OCI-M1 (cell line): Measurements from ENCODE around the gene KCNJ5.

Source experiments
- DNase-seq: peaks from one replicate; lab custom pipeline; 2025; lab: John Stamatoyannopoulos, UW

KCNJ5 gene

GRCh38 chr11:128933481-128934178, 42.5 kb downstream of the KCNJ5 start:
- no peak for DNase-seq

GRCh38 chr11:128934351-128934750, 43.2 kb downstream of the KCNJ5 start:
- no peak for DNase-seq

GRCh38 chr11:128934926-128935325, 43.8 kb downstream of the KCNJ5 start:
- DNase-seq = no peak

GRCh38 chr11:128936606-128937251, 45.6 kb downstream of the KCNJ5 start:
- no peak for DNase-seq

- no peak for DNase-seq
Observed at GRCh38 chr11:128937480-128937879, 46.3 kb downstream of the KCNJ5 start.

GRCh38 chr11:128938156-128938885, 47.2 kb downstream of the KCNJ5 start:
- no peak for DNase-seq

- DNase-seq = no peak
Observed at GRCh38 chr11:128939591-128939990, 48.4 kb downstream of the KCNJ5 start.

GRCh38 chr11:128940156-128940555, 49.0 kb downstream of the KCNJ5 start:
- DNase-seq = no peak

- DNase-seq = no peak
Observed at GRCh38 chr11:128940603-128941002, 49.4 kb downstream of the KCNJ5 start.

- DNase-seq = no peak
Observed at GRCh38 chr11:128941110-128941509, 50.0 kb downstream of the KCNJ5 start.

- DNase-seq = no peak
Observed at GRCh38 chr11:128941573-128942271, 50.6 kb downstream of the KCNJ5 start.

GRCh38 chr11:128942272-128942612, 51.1 kb downstream of the KCNJ5 start:
- no peak for DNase-seq

- DNase-seq = no peak
Observed at GRCh38 chr11:128942817-128943427, 51.8 kb downstream of the KCNJ5 start, which contains the start of gene TP53AIP1. Gene TP53AIP1 (minus strand): TSS chr11:128942871. CDS start chr11:128937818, 5,053 bp downstream.

- DNase-seq = no peak
Observed at GRCh38 chr11:128943428-128943976, 52.3 kb downstream of the KCNJ5 start.

- no peak for DNase-seq
Observed at GRCh38 chr11:128946648-128947047, 55.5 kb downstream of the KCNJ5 start.

- DNase-seq = no peak
Observed at GRCh38 chr11:128947773-128948172, 56.6 kb downstream of the KCNJ5 start.

GRCh38 chr11:128948583-128948982, 57.4 kb downstream of the KCNJ5 start:
- no peak for DNase-seq

GRCh38 chr11:128949791-128950454, 58.8 kb downstream of the KCNJ5 start:
- no peak for DNase-seq

- DNase-seq = no peak
Observed at GRCh38 chr11:128953151-128953550, 62.0 kb downstream of the KCNJ5 start.

- DNase-seq = no peak
Observed at GRCh38 chr11:128955636-128956035, 64.5 kb downstream of the KCNJ5 start.
